NCI-H82 treated with DMSO at 0.1 percent for 48 hours (cell line): ENCODE measurements around the gene ZNF467.

ENCODE experiments used
- DNase-seq: peaks from one replicate; lab custom pipeline; 2025; ENCODE audit not compliant: unreplicated experiment; lab: John Stamatoyannopoulos, UW

Gene ZNF467

GRCh38 chr7:149772241-149772955, 990 bp downstream of the ZNF467 start:
- DNase-seq = no peak

DNA sequence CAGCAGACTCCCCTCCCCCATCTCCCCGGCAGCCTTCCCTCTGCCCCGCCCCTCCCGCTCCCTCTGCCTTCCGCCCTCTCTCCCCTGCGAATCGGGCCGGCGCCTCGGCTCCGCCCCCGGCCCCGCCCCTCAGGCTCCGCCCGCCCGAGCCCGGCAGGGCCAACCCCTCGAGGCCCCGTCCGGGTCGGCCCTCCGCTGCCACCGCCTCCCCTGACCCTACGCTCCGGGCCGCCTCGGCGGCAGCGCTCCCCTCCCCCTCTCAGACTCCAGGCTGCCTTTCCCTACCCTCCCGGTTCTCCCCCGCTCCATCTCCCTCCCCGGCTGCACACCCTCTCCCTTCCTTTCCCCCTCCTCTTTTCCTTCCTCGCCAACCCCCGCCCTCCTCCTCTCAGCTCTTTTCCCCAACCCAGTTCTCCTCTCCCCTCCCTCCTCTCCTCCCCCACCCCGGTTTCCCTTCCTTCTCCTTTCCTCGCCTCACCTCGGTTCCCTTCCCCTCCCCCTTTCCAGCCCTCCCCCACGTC, 1.6 kb downstream of the ZNF467 start:
- DNase-seq = peak; percentile 83

GRCh38 chr7:149770728-149771636, 2.4 kb downstream of the ZNF467 start:
- peak; percentile 57 for DNase-seq

DNA sequence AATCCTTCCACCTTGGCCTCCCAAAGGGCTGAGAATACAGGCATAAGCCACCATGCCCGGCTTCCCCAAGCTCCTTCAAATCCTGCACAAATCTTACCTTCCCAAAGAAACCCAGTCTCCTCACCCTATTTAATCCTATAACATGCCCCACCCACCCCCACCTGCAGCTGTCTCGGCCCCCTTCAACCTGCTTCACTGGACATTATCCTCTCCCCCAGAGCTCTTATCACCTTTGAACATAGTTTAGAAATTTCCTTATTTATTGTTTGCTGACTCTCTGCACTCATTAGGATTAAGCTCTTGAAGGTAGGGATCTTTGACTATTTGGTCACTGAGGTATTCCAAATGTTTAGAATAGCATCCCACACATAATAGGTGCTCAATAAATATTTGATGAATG, 3.5 kb downstream of the ZNF467 start:
- DNase-seq = no peak

GRCh38 chr7:149768931-149769330, 4.5 kb downstream of the ZNF467 start:
- no peak for DNase-seq

DNA sequence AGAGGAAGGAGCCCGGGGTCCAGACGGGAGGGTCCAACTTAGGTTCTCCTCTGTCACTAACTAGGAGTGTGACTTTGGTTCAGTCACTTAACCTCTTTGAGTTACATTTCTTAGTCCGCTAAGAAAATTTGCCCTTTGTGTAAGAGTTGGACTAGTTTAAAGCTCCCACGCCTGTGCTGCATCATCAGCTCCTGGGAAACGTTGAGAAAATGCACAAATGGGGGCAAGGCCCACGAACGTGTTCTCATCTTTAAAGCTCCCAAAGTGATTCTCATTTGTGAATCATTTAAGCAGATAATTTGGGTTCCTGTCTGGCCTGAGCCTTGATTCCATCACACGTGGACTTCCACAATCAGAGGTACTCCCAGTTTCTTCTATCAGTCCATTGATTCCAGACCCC, 6.3 kb downstream of the ZNF467 start:
- DNase-seq = no peak

DNA sequence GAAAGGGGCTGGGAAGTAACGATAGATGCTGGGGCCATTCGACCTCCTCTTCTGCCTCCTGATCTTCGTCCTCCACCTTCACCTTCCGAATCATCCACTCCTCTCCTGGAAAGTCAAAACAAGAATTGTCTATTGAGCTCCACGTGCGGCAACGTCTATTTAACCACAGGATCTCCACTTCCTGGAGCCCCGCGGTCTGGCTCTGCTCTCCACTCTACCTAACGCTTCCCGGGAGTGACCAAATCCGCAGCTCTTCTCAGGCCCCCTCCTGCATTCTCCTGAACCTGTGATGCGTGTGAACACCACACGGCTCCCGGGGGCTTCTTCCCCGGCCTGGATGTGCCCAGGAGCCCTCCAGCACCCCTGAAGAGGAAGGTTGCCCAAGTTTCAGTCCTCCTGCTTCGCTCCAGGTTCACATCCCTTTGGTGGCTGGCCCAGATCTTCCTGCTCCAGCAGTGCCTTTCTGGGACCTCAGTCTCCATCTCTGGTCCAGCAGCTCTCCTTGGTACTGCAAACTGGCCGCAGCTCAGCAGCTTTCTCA, 7.2 kb downstream of the ZNF467 start:
- no peak for DNase-seq

GRCh38 chr7:149765399-149766121, 7.8 kb downstream of the ZNF467 start:
- no peak for DNase-seq

- DNase-seq = no peak
Measured at GRCh38 chr7:149764481-149765398, 8.6 kb downstream of the ZNF467 start.

DNA sequence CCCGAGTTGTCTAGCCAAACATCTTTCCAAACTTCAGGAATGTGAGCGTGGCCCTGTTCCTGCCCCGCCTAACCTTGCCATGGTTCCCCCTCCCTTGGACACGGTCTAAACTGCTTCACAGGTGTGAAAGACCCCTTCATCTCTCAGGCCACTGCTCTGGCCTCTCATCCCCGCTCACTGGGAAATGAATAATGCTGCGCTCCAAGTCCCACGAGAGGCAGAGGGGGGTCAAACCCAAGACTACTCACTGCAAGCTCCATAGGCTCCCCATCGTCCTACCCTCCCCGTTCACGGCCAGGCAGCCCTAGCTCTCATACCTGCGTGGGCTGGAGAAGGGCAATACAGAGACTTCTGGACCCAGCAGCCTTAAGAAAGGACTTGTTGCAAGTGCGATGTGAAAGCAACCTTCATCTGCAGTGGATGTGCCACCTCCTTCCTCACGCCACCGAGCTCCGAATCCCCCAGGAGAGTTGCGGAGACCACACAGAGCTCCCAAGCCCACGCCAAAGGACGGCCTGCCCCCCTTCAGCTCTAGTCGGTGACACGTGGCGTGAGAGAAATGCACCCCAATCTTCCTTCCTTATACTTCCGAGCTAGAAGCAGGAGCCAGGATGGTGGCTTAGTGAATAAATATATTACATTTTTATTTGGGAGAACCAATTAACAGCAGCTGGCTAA, 9.7 kb downstream of the ZNF467 start:
- DNase-seq = no peak

- DNase-seq = no peak
Measured at GRCh38 chr7:149762610-149763009, 10.8 kb downstream of the ZNF467 start.

- no peak for DNase-seq
Measured at GRCh38 chr7:149762089-149762488, 11.3 kb downstream of the ZNF467 start.

DNA sequence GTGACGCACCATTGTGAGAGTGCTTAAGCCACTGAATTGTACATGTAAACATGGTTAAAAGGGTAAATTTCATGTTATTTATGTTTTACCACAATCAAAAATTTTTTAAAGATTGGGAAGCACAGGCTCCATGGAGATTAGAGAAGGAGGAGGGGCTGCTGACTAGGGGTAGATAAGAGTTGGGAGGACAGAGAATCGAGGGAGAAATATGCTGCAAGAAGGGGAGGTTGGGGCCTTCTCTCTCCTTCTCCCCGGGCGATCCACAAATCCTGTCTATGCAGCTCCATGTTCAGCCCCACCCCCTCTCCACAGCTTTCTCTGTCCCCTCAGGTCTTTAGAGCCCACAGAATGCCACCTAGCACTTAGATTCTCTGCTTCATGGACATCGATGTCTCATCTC, 12.1 kb downstream of the ZNF467 start:
- DNase-seq = no peak

DNA sequence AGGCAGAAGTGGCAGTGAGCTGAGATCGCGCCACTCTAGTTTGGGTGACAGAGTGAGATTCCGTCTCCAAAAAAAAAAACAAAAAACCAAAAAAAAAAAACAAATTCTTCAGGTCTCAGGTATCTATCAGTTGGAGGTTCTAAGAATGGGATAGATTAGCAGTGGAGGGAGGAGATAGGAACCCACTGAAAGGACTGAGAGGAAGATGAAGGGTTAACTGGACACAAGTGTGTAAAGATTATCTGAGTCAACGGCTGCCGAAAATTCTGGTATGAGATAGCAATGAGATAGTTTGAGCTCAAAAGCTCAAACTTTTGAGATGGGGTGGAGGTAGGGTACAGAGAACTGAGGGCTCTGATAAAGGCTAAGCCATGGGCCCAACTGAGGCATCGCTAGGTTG, 12.8 kb downstream of the ZNF467 start:
- no peak for DNase-seq

- DNase-seq = no peak
Measured at GRCh38 chr7:149759093-149759860, 14.1 kb downstream of the ZNF467 start.

DNA sequence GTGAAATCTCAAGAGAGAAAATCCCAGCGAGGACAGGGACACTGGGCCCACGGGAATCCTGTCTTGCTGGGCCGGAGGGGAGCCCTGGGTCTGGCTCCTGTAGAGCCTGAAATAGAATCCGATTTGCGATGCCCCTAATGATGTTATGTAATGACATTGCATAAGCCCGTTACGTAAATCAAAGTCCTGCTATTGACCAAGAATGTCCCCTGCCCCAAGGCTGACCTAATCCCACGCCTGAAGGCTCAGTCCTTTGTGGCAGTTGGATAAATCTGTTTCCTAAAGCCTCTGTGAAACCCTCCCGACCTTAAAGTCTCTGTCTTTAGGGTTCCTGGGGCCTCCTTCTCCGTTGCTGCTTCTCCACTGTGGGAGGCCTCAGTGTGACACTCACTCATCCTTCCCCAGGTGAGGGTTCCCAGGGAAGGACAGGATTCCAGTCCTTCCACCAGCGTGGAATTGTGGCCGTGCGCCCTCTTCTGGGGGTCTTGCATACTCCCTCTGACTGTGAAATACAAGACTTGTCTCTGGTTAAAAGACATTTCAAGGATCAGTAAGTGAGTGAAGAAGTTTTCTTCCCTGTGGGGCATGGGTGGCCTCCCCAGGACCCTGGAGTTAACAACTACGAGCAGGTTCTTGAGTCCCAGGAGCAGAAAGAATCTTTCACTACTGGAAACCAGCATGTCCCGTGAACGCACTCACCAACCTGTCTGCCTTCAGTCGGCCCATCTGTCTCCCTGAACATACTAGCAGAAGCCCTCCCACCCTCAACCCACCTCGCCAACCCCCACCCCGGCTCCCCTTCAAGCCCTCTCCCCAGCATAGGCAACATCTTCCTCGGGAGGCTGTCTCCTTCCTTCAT, 19.8 kb downstream of the ZNF467 start:
- DNase-seq = no peak

DNA sequence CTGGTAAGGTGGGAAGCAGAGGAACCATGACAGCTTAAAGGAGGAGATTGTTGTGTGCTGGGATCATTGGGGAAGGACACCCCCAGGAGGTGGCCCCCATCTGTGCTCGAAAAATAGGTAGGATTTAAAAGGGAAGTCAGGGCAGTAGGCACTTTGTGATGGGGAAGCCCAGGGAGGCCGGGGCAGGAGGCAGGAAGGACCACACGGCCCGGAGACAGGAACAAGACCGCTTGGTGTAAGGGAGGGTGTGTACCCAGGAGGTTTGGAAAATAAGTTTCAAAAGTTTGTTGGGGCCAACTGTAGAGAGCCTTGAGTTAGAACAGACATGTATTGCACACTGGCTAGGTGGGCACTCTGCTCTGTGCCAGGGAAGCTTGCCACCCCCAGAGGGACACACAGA, 20.7 kb downstream of the ZNF467 start:
- no peak for DNase-seq
